ENCODE data around the gene SNX25. TPM values are rescaled to one million over a fixed set of nuclear protein-coding genes. Genes with fewer than 3 reads are reported as not detected.
"Not testable (repeated sequence)": the region's sequence is repeated elsewhere in the genome, so short reads cannot be mapped to it uniquely, and the experiment has no call there.

SNX25 gene
- total and polyA plus RNA-seq, 10 donors, result 9.6 to 49.6 (median 35.2) TPM

DNA sequence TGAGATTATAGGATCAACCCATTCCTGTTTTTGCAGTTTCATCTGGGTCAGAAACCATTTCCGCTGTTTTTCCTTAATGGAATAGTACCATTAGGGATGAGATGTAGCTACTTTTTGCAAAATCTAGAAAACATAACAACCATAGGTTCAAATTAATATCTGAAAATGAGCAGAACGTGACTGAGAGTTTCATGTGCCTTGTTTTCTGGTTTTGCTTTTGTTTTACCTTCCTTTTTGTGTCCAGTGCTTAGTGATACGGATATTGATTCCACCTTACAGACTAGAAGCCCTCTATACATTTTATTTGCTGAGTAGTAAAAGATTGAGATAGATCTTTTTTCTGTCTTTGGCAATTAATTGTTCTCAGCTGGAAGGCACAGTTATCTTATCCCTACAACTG, 46.5 kb downstream of the SNX25 start:
- no peak for DNase-seq
- Histone ChIP-seq H3K9me3 (no peaks in the 10 kb centered on the region), H3K4me1 (peaks cover 0 to 71% (median 24%) of the 10 kb centered on the region in 6 donors), H3K4me3 (peak overlapping the region in 1 of 8 donors; percentile 17), H3K27ac (peak overlapping the region in 2 of 8 donors; percentile 56 to 72), H3K36me3 (peaks cover 0 to 11% (median 0%) of the 10 kb centered on the region in 6 donors), H3K27me3 (replicated peaks in 1 of 7) (no peaks in the 10 kb centered on the region)
- TF ChIP-seq POLR2A (IDR thresholded peaks at IDR 0.05), result no peak
- TF ChIP-seq, protein P1, sequence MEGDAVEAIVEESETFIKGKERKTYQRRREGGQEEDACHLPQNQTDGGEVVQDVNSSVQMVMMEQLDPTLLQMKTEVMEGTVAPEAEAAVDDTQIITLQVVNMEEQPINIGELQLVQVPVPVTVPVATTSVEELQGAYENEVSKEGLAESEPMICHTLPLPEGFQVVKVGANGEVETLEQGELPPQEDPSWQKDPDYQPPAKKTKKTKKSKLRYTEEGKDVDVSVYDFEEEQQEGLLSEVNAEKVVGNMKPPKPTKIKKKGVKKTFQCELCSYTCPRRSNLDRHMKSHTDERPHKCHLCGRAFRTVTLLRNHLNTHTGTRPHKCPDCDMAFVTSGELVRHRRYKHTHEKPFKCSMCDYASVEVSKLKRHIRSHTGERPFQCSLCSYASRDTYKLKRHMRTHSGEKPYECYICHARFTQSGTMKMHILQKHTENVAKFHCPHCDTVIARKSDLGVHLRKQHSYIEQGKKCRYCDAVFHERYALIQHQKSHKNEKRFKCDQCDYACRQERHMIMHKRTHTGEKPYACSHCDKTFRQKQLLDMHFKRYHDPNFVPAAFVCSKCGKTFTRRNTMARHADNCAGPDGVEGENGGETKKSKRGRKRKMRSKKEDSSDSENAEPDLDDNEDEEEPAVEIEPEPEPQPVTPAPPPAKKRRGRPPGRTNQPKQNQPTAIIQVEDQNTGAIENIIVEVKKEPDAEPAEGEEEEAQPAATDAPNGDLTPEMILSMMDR (IDR thresholded peaks at IDR 0.05 in 8 of 11, conservative IDR thresholded peaks at IDR 0.05 in 3 of 11), result no peak
- no peak for TF ChIP-seq POLR2AphosphoS5 (IDR thresholded peaks at IDR 0.05)
- intact Hi-C loops (cut with DNase I; ENCODE audit: low total_unique reads), result no loop called here
- 12 to 87% (median 50%) methylated on average over 3 of the region's 3 CpGs for WGBS, 5 donors

DNA sequence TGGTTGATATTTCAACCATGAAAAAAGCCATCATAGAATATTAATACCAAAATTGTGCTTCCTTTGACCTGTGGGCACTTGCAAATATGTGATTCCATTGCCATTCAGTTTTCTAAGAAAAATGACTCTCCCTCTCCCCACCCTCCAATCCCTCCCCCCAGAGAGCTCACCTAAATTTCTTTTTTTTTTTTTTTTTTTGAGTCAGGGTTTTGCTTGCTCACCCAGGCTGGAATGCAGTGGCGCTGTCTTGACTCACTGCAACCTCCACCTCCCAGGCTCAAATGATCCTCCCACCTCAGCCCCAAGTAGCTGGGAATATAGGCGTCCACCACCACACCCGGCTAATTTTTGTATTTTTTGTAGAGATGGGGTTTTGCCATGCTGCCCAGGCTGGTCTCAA, 47.0 kb downstream of the SNX25 start:
- WGBS, 5 donors, result 91 to 98% (median 96%) methylated on average over 3 of the region's 3 CpGs
- Histone ChIP-seq H3K27me3 (replicated peaks in 1 of 7) (no peaks in the 10 kb centered on the region), H3K9me3 (no peaks in the 10 kb centered on the region), H3K27ac (peak overlapping the region in 2 of 8 donors; percentile 56 to 72), H3K4me3 (peak overlapping the region in 1 of 8 donors; percentile 17), H3K4me1 (peaks cover 0 to 66% (median 22%) of the 10 kb centered on the region in 6 donors), H3K36me3 (peaks cover 0 to 11% (median 0%) of the 10 kb centered on the region in 6 donors)
- no peak for TF ChIP-seq POLR2AphosphoS5 (IDR thresholded peaks at IDR 0.05)
- TF ChIP-seq, protein P1 (IDR thresholded peaks at IDR 0.05 in 8 of 11, conservative IDR thresholded peaks at IDR 0.05 in 3 of 11), result no peak
- TF ChIP-seq POLR2A (IDR thresholded peaks at IDR 0.05), result no peak
- intact Hi-C loops (cut with DNase I; ENCODE audit: low total_unique reads), result no loop called here
- DNase-seq, result no peak

DNA sequence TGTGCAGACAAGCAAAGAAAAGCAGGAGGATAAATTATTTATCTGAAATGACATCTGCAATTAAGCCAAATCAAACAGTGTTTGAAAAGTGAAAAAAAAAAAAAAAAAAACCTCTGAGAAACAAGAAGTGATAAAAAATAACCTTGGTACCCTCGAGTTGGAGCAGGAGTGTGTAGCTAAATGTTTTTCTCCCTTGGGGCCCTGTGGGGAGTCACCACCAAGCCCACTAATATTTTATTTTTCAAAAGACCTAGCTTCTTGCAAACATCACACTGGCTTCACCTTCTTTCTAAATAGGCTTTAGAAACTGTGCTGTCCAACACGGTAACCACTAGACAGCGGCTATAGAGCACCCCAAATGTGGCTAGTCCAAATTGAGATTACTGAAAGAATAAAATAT, 47.7 kb downstream of the SNX25 start:
- H3K27ac ChIP-seq, result no peak overlapping the region

DNA sequence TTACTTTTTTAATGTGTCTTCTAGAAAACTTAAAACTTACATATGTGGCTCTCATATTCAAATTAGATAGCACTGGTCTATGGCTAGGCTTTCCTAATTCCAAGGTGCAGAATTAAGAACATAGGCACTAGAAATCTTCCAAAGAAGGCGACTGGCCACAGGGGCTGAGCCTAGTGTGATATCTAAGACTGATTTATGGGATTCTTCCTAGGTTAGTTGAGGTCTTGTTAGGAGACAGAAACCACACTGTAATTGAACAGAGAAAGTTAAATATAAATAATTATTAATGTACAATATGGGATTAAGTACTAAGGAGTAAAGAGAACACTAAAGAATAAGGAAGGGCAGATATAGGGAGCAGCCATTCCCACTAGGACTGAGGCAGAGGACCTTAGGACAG, 48.3 kb downstream of the SNX25 start:
- Histone ChIP-seq H3K4me1 (peaks cover 0 to 56% (median 17%) of the 10 kb centered on the region in 6 donors), H3K27ac (no peak overlapping the region), H3K27me3 (replicated peaks in 1 of 7) (no peaks in the 10 kb centered on the region), H3K9me3 (no peaks in the 10 kb centered on the region), H3K4me3 (no peak overlapping the region), H3K36me3 (peaks cover 0 to 12% (median 0%) of the 10 kb centered on the region in 6 donors)
- TF ChIP-seq POLR2AphosphoS5 (IDR thresholded peaks at IDR 0.05), result no peak
- TF ChIP-seq, protein P1 (IDR thresholded peaks at IDR 0.05 in 8 of 11, conservative IDR thresholded peaks at IDR 0.05 in 3 of 11), result no peak
- no peak for TF ChIP-seq POLR2A (IDR thresholded peaks at IDR 0.05)
- intact Hi-C loops (cut with DNase I; ENCODE audit: low total_unique reads), result no loop called here
- 88 to 100% (median 94%) methylated on average over 1 of the region's 1 CpG for WGBS, 5 donors
- DNase-seq, result no peak

More for the DNA sequence above, 47.7 kb downstream of the SNX25 start:
- 67 to 79% (median 75%) methylated on average over 3 of the region's 3 CpGs for WGBS, 5 donors
- peaks cover 0 to 11% (median 0%) of the 10 kb centered on the region in 6 donors for H3K36me3 ChIP-seq
- TF ChIP-seq POLR2AphosphoS5 (IDR thresholded peaks at IDR 0.05), result no peak
- TF ChIP-seq, protein P1 (IDR thresholded peaks at IDR 0.05 in 8 of 11, conservative IDR thresholded peaks at IDR 0.05 in 3 of 11), result no peak
- no peak for TF ChIP-seq POLR2A (IDR thresholded peaks at IDR 0.05)
- no peak for DNase-seq
- intact Hi-C loops (cut with DNase I; ENCODE audit: low total_unique reads), result no loop called here
- H3K4me3 ChIP-seq, result no peak overlapping the region
- H3K27me3 ChIP-seq (replicated peaks in 1 of 7), result no peaks in the 10 kb centered on the region
- H3K9me3 ChIP-seq, result no peaks in the 10 kb centered on the region
- H3K4me1 ChIP-seq, result peaks cover 0 to 59% (median 20%) of the 10 kb centered on the region in 6 donors

DNA sequence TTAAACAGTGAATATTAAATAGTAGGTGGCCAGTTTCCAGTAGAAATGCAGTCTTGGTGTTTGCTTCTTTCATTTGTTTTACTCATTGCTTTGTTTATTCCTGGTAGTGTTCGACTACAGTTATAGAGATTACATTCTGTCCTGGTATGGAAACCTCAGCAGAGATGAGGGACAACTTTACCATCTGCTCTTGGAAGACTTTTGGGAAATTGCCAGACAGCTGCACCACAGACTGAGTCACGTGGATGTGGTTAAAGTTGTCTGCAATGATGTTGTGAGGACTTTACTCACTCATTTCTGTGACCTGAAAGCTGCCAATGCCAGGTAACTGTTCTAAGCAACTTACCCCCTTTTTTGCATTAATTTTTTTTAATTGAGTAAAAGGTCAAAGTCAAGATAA, 49.3 kb downstream of the SNX25 start:
- H3K27me3 ChIP-seq (replicated peaks in 1 of 7); H3K36me3 ChIP-seq; H3K9me3 ChIP-seq; H3K4me3 ChIP-seq; H3K27ac ChIP-seq; DNase-seq; intact Hi-C loops (cut with DNase I; ENCODE audit: low total_unique reads): not testable (repeated sequence)
- 9 to 36% (median 15%) methylated on average over 2 of the region's 2 CpGs for WGBS, 5 donors
- peaks cover 0 to 62% (median 22%) of the 10 kb centered on the region in 6 donors for H3K4me1 ChIP-seq
